Stimulated activated CD4-positive, alpha-beta T cell treated with anti-CD3 and anti-CD28 coated beads, Interleukin-4, amount 100 ng/mL, for 1 hour (primary cell): ENCODE results near the gene CERS5.
"Not testable (repeated sequence)": the region's sequence is repeated elsewhere in the genome, so short reads cannot be mapped to it uniquely, and the experiment has no call there.

Experiments used
- DNase-seq: peaks from one replicate; pipeline ENCODE4 v3.0.0-alpha.2; 2020

The CERS5 gene

DNA sequence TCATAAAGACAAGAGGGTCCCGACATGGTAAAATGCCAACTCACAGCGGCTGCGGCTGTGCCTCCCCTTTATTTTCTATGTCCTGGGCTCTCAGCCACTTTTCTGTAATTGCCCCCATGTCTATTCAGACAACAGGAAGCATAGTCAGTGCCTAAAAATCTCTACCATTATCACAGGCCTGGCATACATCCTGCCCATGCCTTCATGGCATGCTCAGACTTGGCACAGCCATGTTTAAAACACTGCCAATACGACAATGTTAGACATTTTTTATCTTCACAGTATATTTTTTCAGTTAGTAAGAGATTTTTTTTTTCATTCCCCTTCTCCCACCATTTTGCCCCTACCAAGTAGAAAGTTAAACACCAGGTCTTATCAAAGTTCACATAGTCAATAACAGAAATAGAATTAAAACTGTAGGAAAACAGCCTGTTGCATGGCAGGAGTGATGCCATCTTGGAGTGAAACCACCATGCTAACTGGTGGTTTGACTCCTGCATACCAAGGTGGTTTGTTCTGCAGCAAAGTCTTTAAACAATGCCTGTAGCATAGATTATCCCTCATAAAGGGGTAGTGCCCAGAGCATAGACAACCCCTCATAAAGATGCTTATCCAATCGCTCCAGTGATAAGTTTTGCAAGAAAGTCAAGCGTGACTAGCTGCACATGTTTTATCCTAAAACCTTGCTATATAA is 18.9 kb upstream of the CERS5 start:
- no peak for DNase-seq

DNA sequence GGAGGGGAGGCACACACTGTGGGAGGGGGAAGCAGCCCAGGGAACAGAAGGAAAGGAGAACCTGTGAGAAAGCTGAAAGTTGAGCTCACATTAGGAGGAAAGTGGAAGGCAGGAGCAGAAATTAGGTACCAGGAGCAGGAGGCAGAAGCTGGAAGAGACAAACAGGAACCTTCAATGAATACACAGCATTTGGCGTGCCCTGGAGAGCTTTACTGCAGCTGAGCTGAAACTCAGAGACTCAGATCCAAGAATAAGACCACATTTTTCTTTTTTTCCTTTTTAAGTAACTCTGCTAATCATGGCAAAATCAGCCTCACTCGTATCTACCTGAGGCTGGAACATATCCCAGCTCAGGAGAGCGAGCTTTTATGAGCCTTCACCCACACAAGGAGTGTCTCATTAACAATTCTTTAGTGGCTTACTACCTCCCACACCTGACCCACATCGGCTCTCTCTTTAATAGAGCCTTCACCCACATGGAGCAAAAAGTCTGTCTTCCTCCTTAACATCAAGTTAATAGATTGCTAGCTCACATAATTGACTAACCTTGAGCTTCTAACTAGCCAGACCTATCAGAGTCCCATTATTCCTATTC is 18.2 kb upstream of the CERS5 start:
- DNase-seq: no peak

DNA sequence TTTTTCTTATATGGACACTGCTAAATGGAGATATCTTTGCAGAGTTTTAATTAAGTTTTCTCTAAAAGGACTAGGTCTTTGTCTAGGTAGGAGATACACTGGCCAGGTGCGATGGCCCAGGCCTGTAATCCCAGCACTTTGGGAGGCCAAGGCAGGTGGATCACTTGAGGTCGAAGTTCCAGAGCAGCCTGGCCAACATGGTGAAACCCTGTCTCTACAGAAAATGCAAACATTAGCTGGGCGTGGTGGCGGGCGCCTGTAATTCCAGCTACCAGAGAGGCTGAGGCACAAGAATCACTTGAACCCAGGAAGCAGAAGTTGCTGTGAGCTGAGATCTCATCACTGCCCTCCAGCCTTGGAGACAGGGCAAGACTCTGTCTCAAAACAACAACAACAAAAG is 17.1 kb upstream of the CERS5 start:
- DNase-seq: no peak

DNA sequence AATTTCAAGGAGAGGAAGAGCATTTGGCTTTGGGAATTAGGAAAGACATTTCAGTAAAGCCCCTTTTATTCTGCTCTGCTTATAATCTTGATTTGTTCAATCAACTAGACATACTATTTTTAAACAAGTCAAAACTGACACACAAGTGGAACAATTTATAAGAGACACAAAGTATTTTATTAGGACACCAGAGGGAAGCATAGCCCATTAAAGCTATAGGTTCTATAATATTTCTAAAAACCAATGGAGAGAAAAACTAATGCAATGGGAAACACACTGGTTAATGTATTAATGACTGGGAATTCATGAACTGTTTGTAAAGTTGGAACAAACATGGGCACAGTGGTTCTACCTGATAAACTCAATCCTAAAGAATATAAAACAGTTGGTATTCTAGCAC is 15.3 kb upstream of the CERS5 start:
- DNase-seq: no peak

DNA sequence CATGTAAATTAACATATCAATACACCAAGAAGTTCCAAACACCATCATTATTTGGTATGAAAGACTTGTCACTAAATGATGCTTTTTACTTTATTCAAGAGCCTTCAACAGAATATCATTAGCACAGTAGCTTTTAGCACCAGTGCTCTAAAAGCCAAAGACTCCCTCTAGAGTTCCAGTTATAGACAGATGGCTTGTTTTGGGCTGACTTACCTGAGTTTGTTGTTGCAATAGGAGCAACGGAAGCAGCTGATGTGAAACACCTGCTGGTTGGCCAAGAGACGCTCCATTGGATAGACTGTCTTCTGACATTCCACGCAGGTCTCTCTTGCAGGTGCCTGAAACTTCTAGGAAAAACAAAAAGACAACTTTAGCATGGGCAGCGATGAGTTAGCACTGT is 14.5 kb upstream of the CERS5 start:
- DNase-seq: no peak

DNA sequence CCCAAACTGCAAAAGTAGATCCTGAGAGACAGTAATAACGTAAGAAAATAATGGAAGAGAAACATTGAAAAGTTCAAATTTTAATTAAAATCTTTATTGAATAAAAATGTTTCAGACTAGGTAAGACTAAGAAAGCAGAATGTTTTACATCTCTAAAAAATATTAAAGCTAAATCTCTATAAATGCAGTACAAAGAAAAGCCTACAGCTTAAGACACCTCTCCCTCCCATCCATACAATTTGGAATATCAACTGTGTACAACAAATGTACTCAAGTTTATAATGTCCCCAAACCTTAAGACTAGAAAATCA is 8.5 kb upstream of the CERS5 start:
- no peak for DNase-seq

DNA sequence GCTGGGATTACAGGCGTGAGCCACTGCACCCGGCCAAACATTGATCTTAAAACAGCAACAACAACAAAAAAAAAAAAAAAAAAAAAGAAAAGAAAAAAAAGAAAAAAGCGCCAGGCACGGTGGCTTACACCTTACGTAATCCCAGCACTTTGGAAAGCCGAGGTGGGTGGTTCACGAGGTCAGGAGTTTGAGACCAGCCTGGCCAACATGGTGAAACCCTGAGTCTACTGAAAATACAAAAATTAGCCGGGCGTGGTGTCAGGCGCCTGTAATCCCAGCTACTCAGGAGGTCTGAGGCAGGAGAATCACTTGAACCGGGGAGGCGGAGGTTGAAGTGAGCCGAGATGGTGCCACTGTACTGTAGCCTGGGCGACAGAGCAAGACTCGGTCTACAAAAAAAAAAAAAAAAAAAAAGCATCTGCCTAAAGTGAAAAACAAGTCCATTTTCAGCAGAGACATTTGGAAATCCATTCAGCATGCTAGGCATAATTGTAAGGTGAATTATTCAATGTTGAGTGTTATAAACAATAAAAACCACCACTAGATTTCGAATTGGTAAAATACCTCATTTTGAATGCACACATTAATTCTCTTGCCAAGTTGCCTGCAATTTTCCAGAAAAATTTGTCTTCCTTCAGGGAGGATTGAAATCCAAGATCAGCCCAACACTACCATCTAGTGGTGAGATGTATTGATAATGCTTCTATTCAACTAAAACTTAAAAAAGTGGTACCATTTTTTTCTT is 8.0 kb upstream of the CERS5 start:
- no peak for DNase-seq

DNA sequence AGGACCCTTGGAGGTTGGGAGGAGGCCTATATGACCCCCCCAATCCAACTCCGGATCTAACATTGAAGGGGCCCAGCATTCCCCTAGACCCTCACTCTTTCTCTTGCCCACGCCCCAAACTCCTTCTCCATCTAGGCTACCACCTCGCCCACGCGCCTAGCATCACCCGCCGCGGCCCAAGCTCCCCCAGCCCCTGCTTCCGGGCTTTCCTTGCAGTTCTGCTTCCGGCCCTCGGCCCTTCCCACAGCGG is 445 bp downstream of the CERS5 start:
- peak; percentile 60 for DNase-seq

DNA sequence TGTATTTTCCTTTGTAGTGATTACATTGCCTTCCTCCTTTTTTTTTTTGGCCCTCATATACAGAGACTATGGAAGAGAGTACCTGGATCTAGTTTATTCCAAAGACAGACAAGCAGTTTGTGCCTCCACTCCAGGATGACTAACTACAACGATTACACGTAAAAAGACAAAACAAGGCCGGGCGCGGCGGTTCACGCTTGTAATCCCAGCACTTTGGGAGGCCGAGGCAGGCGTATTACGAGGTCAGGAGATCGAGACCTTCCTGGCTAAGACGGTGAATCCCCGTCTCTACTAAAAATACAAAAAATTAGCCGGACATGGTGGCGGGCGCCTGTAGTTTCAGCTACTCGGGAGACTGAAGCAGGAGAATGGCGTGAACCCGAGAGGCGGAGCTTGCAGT is 2.2 kb downstream of the CERS5 start:
- DNase-seq: no peak

DNA sequence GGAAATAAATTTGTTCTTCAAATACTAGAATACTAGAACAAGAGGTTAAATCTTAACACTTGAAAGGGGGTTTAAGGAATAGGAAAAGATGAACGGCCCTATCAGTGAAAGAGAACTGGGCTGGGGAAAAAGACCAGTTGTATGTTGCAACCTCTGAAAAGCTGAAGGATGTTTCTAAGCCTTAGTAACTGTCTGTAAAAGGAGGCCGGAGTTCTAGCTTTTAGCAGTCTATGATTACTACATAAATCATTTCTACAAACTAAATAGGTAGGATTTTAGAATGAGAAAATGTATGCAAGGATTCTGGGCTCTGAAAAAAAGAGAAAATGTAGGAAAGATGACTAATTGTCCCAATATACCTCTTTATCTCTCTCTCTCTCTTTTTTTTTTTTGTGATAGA is 4.9 kb downstream of the CERS5 start:
- DNase-seq: no peak

DNA sequence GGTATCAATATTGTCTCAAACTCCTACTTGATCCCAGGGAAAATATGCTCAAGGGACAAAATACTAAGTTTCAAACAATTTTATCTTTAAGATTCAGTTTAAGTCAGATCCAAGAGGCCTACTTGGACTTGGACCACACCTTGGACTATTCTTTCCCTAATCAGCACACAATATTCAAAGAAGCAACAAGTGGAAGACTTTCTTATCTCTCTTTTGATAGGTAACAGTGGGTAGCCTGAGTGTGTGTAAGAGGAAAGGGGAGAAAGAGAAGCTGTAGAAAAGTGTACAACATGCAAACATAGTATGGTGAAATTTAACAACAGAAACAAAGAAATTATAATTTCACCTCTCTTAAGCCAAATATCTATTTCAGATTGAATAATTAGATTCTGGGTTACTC is 6.5 kb downstream of the CERS5 start:
- DNase-seq: no peak

DNA sequence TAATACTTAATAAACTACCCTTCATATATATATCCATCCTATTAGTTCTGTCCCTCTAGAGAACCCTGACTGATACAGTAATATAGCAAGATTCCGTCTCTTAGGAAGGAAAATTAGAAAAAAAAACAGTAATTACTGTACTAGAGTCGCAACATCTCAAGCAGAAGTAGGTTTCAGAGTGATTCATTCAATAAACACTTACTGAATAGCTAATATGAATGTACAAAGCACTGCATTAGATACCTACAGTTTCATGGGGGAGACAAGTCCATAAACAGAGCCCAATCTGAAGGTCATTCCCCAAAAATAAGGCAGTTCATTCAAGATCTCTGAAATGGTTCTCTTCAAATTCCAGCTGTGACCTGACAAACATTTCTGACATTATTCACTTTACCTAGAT is 9.9 kb downstream of the CERS5 start:
- no peak for DNase-seq

DNA sequence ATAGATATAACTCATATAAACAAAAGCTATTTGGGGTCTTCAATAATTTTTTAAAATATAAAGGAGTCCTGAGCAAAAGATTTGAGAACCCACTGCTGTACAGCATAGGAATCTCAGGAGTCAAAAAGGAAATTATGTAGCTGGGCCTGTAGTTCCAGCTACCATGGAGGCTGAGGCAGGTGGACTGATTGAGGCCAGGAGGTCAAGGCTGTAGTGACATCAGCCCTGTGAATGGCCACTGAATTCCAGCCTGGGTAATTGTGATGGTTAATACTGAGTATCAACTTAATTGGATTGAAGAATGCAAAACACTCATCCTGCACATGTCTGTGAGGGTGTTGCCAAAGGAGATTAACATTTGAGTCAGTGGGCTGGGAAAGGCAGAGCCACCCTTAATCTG is 10.5 kb downstream of the CERS5 start:
- no peak for DNase-seq

DNA sequence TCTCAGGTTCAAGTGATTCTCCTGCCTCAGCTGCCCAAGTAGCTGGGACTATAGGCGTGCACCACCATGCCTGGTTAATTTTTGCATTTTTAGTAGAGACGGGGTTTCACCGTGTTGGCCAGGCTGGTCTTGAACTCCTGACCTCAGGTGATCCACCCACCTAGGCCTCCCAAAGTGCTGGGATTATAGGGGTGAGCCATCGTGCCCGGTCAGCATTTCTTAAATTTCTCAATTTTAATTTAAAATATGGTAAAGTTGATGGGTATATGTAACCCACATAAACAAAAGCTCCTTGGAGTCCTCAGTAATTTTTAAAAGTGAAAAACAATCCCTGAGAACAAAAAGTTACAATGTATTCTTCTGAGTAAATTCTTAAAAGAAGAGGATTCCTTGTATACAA is 12.2 kb downstream of the CERS5 start:
- DNase-seq: not testable (repeated sequence)

DNA sequence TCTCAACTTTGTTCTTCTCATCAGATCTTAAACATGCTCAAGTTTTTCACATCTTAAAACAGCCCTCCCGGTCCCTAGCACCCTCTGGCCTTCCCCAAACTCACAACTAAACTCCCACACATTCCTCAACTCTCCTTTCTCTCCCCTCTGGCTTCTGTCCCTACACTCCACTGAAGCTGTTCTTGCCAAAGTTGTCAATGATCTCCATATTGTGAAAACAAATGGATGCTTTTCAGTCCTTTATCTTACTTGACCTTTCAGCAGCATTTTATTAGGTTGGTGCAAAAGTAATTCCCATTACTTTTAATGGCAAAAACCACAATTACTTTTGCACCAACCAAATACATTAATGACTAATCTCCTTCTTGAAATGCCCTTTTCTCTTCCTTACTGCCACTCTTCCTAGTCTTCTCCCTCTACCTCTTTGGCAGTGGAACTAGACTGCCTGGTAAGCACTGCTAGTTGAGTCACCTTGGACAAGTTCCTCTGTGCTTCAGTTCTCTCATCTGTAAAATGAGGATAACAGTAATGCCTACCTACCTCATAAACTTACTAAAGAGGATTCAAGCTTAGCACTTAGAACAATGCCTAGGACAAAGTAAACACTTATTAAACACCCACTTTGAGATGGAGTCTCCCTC is 16.0 kb downstream of the CERS5 start:
- DNase-seq: no peak

DNA sequence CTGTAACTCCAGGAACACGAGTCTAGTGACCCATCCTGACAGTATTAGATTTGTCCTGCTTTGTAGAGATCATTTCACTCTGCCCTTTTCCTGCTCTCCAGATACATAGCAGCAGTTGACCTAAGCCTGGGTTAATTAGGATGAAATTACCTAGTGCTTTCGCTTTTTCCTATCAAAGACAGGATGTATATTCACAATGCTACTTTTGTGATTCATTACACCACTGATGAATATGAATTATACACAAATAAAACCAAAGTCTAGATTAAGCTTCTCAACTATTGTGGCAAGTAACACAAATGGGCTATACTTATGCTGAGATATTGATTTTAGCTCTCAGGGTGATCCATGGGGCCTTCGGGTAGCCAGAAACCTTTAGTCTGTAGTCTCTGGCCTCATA is 17.9 kb downstream of the CERS5 start:
- DNase-seq: no peak

DNA sequence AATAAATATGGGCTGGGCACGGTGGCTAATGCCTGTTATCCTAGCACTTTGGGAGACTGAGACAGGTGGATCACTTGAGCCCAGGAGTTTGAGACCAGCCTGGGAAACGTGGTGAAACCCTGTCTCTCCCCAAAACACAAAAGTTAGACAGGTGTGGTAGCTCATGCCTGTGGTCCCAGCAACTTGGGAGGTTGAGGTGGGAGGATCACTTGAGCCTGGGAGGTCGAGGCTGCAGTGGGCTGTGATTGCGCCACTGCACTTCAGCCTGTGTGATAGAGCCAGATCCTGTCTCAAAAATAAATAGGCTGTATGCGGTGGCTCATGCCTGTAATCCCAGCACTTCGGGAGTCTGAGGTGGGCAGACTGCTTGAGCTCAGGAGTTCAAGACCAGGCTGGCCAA is 19.2 kb downstream of the CERS5 start:
- DNase-seq: not testable (repeated sequence)

DNA sequence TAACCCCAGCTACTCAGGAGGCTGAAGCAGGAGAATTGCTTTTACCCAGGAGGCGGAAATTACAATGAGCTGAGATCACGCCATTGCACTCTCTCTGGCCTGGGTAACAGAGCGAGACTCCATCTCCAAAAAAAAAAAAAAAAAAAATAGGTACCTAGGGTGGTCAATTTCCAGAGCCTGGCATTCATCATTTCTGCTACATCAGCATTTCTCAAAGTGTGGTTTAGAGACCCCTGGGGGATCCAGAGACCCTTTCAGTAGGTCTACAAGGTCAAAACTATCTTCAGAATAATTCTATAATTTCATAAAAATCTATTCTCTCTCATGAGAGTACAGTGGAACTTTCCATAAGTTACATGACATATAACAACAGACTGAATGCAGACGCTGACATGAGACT is 19.9 kb downstream of the CERS5 start:
- no peak for DNase-seq

DNA sequence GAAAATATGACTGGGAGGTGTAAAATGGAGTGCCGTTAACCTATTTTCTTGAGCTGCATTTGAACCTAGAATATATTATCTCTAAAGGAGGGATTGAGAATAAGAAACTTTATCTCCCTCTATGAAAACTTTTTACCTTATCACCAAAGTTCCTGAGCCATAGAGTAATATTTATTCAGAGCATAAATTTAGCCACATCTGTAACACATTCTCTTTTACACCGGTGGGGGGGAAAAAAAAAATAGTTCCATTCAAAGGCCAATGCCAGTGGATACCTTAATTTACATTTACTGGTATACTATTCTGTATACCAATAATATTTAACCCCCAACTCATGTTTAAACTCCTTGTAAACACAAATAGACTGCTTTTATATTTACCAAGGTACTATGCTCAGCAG is 21.7 kb downstream of the CERS5 start:
- no peak for DNase-seq

DNA sequence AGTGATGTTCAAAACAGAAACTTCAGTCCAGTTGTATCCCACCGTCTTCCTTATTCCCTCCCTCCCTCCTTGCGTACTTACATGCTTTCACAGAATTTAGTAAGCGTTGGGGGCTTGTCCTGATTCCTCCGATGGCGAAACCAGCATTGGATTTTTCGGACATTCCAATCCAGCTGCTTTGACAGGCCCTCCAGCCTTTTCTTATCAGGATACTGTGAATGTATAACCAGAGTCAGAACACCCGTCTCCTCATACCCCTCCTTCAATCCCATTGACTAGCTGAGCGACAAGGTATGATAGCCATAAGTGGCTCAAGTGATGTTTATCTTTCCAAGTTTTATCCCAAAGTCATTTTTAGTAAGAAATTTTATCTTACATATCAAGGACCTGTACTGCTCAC is 24.2 kb downstream of the CERS5 start:
- no peak for DNase-seq

DNA sequence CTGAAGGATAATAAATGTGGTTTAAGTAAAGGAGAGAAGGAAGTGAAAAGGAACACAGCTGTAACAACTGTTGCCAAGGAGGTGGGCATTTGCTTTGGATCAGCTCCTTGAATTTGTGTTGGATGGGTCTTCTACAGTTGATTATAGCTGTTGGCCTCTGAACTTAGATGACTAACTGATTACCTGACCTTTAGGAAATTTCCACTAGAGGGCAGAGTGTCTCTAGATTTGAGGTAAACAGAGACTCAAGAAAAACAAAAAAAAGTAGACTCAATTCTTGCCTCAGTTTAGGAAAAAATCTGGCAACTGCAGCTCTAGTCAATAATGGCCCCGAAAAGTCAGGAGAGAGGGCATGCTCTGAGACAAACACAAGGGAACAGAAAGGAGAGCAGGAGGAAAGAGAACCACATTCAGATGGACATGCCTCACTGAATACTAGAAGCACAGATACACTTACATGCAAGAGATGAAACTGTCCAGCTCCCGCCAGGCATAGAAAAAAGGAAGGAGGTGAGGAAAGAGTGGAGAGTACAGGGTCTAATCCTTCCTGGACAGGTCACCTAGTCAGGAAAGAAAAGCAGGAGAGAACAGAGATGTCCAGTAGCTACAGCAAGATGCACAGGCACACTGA is 34.5 kb downstream of the CERS5 start:
- no peak for DNase-seq

DNA sequence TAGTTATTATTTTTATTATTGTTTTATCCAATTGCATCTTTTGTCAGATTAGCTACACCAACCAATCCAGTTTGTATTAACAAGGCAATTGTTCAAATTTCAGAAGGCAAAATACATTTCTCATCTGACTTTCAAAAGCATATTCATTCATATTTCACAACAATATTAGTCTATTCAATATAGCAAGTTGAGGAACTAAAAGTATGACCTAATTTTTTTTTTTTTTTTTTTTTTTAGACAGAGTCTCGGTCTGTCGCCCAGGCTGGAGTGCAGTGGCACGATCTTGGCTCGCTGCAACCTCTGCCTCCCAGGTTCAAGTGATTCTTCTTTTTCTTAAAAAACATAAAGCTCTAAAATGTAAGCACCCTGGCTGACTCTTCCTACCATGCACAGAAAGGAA is 37.9 kb downstream of the CERS5 start:
- no peak for DNase-seq

DNA sequence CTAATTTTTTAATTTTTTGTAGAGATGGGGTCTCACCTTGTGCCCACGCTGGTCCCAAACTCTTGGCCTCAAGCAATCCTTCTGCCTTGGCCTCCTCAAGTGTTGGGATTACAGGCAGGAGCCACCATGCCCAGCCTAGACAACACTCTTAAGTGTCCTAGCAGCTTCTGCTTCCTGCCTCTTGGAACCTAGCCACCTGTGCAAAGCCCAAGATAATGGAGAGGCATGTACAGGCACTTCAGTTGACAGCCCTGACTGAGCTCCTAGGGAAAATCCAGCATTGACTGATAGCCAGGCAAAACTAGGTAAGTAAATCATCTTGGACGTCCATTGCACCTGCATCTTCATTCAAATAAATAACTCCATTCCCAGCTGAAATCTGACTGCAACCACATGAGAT is 39.6 kb downstream of the CERS5 start:
- no peak for DNase-seq

DNA sequence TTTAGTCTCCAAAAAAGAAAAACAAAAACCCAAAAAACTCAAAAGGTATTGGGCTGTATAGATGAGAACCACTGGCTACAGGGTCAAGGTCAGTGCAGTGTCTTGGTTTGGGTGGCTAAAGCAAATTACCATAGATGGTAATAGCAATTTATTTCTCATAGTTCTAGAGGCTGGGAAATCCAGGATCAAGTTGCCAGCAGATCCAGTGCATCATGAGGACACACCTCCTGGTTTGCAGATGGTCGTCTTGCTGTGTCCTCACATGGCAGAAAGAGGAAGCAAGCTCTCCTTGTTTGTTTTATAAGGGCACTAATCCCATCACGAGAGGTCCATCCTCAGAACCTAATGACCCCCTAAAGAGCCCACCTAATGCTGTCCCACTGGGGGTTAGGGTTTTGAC is 44.0 kb downstream of the CERS5 start:
- no peak for DNase-seq
